Ovary (tissue), 9 donors: ENCODE measurements around the gene JDP2. TPM values are rescaled to one million over a fixed set of nuclear protein-coding genes. Genes with fewer than 3 reads are reported as not detected.
A peak's percentile ranks its signal among the peaks of the same experiment; 100 is the strongest.

ENCODE experiments used
- DNase-seq, 5 donors: peaks; one replicate each; pipeline ENCODE4 v3.0.0-alpha.2; 2019 to 2020
- H3K27ac ChIP-seq, 2 donors: fragments of 200-600 bp; one replicate each; pipeline versions ENCODE4 v1.5.1 to v1.8.0; 2019 to 2022
- H3K27me3 ChIP-seq: fragments of 200-600 bp; one replicate; pipeline ENCODE4 v1.8.0; 2022
- H3K36me3 ChIP-seq: fragments of 200-600 bp; sonication (generic); one replicate; pipeline ENCODE4 v1.5.1; 2019
- H3K4me1 ChIP-seq: one replicate; pipeline ENCODE4 v1.8.1; 2013; ENCODE audit warnings: mild to moderate bottlenecking, moderate library complexity; ENCODE audit not compliant: insufficient read depth
- H3K4me3 ChIP-seq: fragments of 200-600 bp; sonication (generic); one replicate; pipeline ENCODE4 v1.5.1; 2017
- H3K9me3 ChIP-seq, 2 donors: fragments of 200-600 bp in 1 of 2; sonication (generic) in 1 of 2; one replicate each; pipeline versions ENCODE4 v1.5.1 to v1.8.1; 2013 to 2019; ENCODE audit warnings: mild to moderate bottlenecking in 1 of 2, moderate library complexity in 1 of 2
- CTCF ChIP-seq, 3 donors: fragments of 450-650 bp in 2 of 3; fragments of 200-600 bp in 1 of 3; IDR thresholded peaks; one replicate each; pipeline versions ENCODE4 v1.5.1 to v1.8.0; 2016 to 2022; ENCODE audit warnings: antibody characterized with exemption in 3 of 3, mild to moderate bottlenecking in 1 of 3
- EP300 ChIP-seq: sonication (generic); formaldehyde crosslinking; IDR thresholded peaks from one replicate; pipeline ENCODE4 v1.6.1; 2017; ENCODE audit warnings: antibody characterized with exemption
- POLR2A ChIP-seq: fragments of 450-650 bp; IDR thresholded peaks from one replicate; pipeline ENCODE4 v1.6.1; 2017; ENCODE audit warnings: antibody characterized with exemption, mild to moderate bottlenecking, moderate library complexity
- WGBS, 3 donors: extraction: QIAGEN DNeasy Blood & Tissue Kit in 1 of 3; methylation state at CpG; one replicate each; pipeline versions ENCODE4 v1.1.5 to v1.1.7; 2013 to 2017; 5-methylcytosine and 5-hydroxymethylcytosine counted together
- intact Hi-C, 4 donors: fragments of 100-400 bp; cut with DNase I; formaldehyde crosslinking; loops; one replicate each; pipeline versions ENCODE4 v1.11.0 to v1.15.1; 2022 to 2023
- polyA plus RNA-seq, 2 donors: library from polyadenylated mRNA; stranded (reverse); fragments of 200-250 nt in 1 of 2; fragments of 350-450 nt in 1 of 2; fragmentation: Illumina TruSeq in 1 of 2; extraction: RNeasy Lipid Tissue Mini Kit (QIAGEN cat#74804) in 1 of 2; gene quantifications; one replicate each; pipeline ENCODE4 v1.2.3, GENCODE V29; 2013 to 2014
- total RNA-seq, 7 donors: library from RNA; depleted of rRNA in 2 of 7; stranded (reverse); fragments of >200 nt in 2 of 7; fragmentation: NEBNext Ultra II Directional in 3 of 7; extraction: Animal tissue kit (Norgen Biotek cat#: 25700) in 3 of 7; gene quantifications; one replicate each; pipeline versions ENCODE4 v1.1.0 to v1.2.4, GENCODE V29; 2016 to 2023
- donor health status: DM: no; HTN: no; CAD: no; lungs with moderate emphysema.
- donor health status: DM: no; HTN: no; CAD: no.
- donor health status: Bipolar disorder and iron deficiency.
- donor health status: DM: yes; HTN: yes; CAD: no.
- donor health status: DM: no; HTN: no; CAD: no.
- donor health status: DM: yes; HTN: yes; CAD: no.

JDP2 gene
- total and polyA plus RNA-seq, 9 donors: 16.2 to 89.9 (median 26.8) TPM

DNA sequence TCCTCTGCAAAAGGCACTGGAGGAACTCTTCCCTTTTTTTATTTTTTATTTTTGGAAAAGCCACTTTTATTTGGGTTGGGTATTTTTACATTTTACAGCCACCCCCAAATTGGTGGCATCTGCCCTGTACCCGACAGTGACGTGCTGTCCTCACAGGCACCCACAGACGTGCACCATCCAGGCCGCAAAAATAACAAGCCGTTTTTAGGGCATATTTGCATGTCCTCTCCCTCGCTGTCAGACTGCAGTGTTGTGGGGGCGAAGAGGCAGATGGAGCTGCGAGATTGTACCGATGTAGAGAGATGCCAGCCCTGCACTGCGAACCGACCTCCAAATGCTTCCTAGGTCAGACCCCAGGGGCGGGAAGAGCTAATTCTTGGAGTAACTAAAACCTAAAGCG, 12.2 kb downstream of the JDP2 start:
- Histone ChIP-seq H3K27me3 (no peaks in the 10 kb centered on the region), H3K4me1 (peaks cover 9% of the 10 kb centered on the region), H3K27ac (no peak overlapping the region), H3K36me3 (no peaks in the 10 kb centered on the region), H3K9me3 (no peaks in the 10 kb centered on the region), H3K4me3 (no peak overlapping the region)
- 85 to 88% (median 88%) methylated on average over 13 of the region's 13 CpGs for WGBS, 3 donors
- TF ChIP-seq CTCF (IDR thresholded peaks at IDR 0.05) (no peak), EP300 (no peak), POLR2A (no peak)
- intact Hi-C loops: no loop called here
- DNase-seq: no peak

- no peaks in the 10 kb centered on the region for H3K9me3 ChIP-seq
- H3K4me3 ChIP-seq: no peak overlapping the region
- H3K4me1 ChIP-seq: peaks cover 9% of the 10 kb centered on the region
- peak overlapping the region in 1 of 2 donors; percentile 53 for H3K27ac ChIP-seq
- DNase-seq: peak; percentile 63 to 77 (median 74)
- H3K27me3 ChIP-seq: no peaks in the 10 kb centered on the region
- intact Hi-C loops: no loop called here
- TF ChIP-seq EP300: no peak
- TF ChIP-seq POLR2A: no peak
- no peak for TF ChIP-seq CTCF (IDR thresholded peaks at IDR 0.05)
- H3K36me3 ChIP-seq: no peaks in the 10 kb centered on the region
- 14 to 38% (median 24%) methylated on average over 13 to 14 of the region's 14 CpGs for WGBS, 3 donors
These were observed 13.1 kb downstream of the JDP2 start for GRCh38 chr14:75440733-75441477.

DNA sequence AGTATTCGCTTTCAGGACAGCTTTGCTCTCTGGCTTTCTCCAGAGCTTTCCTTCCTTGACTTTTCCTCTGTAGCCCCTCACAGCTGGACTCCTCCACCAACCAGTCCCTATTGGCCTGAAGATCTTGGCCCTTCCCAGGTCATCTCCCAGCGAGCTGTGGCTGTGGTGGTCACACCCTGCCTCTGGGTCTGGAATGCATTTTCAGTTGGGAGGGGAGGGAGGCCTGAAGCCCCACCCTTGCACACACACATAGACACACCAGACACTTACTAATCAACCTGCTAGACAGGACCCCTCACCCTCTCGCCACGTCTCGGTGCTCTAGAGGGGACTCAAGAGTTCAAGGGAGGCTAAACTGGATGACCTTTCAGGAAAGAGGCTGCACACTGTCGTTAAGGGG, 13.9 kb downstream of the JDP2 start:
- peak overlapping the region in 1 of 2 donors; percentile 53 for H3K27ac ChIP-seq
- 68 to 79% (median 74%) methylated on average over 6 of the region's 6 CpGs for WGBS, 3 donors
- no peak overlapping the region for H3K4me3 ChIP-seq
- H3K27me3 ChIP-seq: no peaks in the 10 kb centered on the region
- peaks cover 9% of the 10 kb centered on the region for H3K4me1 ChIP-seq
- no peaks in the 10 kb centered on the region for H3K9me3 ChIP-seq
- no peak for TF ChIP-seq CTCF (IDR thresholded peaks at IDR 0.05)
- TF ChIP-seq EP300: no peak
- no peak for TF ChIP-seq POLR2A
- H3K36me3 ChIP-seq: no peaks in the 10 kb centered on the region
- intact Hi-C loops: no loop called here
- DNase-seq: no peak

DNA sequence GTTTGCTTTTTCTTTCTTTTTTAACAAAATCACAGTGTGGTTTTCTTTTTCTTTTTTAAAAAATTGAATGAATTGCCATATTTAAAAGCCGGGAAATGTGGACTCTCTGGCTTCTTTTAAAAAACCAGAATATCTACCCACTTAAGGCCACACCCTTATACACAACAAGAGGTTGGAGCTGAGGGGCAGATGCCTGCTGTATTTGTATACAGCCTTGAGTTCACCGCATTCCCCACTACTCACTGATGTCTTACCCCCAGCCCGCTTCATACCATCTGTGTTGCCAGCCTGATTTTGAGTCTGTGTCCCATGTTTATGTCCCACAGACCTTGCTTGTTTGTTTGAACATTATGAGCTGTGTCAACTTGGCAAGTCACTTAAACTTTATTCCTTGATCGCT, 14.3 kb downstream of the JDP2 start:
- intact Hi-C loops: no loop called here
- TF ChIP-seq CTCF (IDR thresholded peaks at IDR 0.05) (no peak), POLR2A (no peak), EP300 (no peak)

More for the DNA sequence above, 14.3 kb downstream of the JDP2 start:
- H3K27me3 ChIP-seq: no peaks in the 10 kb centered on the region
- H3K36me3 ChIP-seq: no peaks in the 10 kb centered on the region
- no peak overlapping the region for H3K4me3 ChIP-seq
- no peaks in the 10 kb centered on the region for H3K9me3 ChIP-seq
- H3K27ac ChIP-seq: no peak overlapping the region
- H3K4me1 ChIP-seq: peaks cover 9% of the 10 kb centered on the region
- WGBS, 3 donors: 89 to 99% (median 93%) methylated on average over 4 of the region's 4 CpGs
- no peak for DNase-seq
